AG04449 (cell line): Measurements from ENCODE around the gene FOXA1.

Experiments used
- CTCF ChIA-PET: fragments of 350-600 bp; formaldehyde crosslinking; extraction: SDS; loops from one replicate; lab custom pipeline; 2021; ENCODE audit warnings: antibody characterized with exemption; lab: Yijun Ruan, JAX
- POLR2A ChIA-PET: fragments of 400-600, 350-600 bp; formaldehyde crosslinking; extraction: SDS; loops from one replicate; lab custom pipeline; 2020; ENCODE audit warnings: antibody characterized with exemption, inconsistent platforms; lab: Yijun Ruan, JAX
- DNase-seq: peaks from one replicate; pipeline ENCODE4 v3.0.0-alpha.2; 2010; ENCODE audit warnings: low read depth, low spot score
- H3K4me3 ChIP-seq: 2 replicates; pipeline ENCODE4 v1.5.1; 2011; ENCODE audit warnings: low read depth, mild to moderate bottlenecking, control low read depth, low read length
- TF ChIP-seq, protein P1 (sequence below): IDR thresholded peaks from one replicate; pipeline ENCODE4 v1.5.1; 2011; ENCODE audit warnings: mild to moderate bottlenecking, moderate library complexity, low read length, control low read depth, inconsistent platforms; ENCODE audit not compliant: insufficient read depth; ENCODE audit errors: missing control alignments

FOXA1 gene

DNA sequence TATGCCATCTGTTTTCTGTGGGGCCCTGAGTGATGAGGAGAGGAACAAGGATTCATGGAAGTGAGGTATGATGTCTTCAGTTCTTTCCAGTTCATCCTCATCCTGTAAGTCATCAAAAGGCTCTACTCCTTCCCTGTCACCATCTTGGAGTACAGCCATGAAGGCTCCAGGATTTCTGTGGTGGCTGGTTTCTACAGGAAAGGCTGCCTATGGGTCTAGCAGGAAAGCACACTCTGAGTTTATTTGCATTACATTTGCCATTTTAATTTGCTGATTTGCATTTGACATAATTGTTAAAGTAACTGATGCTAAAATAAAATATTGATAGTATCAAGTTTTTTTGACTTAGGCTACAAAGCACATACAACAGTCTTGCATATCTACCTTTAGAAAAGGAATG, 11.6 kb upstream of the FOXA1 start:
- DNase-seq: no peak
- POLR2A ChIA-PET: no interaction called here
- no peak overlapping the region for H3K4me3 ChIP-seq
- TF ChIP-seq, protein P1, sequence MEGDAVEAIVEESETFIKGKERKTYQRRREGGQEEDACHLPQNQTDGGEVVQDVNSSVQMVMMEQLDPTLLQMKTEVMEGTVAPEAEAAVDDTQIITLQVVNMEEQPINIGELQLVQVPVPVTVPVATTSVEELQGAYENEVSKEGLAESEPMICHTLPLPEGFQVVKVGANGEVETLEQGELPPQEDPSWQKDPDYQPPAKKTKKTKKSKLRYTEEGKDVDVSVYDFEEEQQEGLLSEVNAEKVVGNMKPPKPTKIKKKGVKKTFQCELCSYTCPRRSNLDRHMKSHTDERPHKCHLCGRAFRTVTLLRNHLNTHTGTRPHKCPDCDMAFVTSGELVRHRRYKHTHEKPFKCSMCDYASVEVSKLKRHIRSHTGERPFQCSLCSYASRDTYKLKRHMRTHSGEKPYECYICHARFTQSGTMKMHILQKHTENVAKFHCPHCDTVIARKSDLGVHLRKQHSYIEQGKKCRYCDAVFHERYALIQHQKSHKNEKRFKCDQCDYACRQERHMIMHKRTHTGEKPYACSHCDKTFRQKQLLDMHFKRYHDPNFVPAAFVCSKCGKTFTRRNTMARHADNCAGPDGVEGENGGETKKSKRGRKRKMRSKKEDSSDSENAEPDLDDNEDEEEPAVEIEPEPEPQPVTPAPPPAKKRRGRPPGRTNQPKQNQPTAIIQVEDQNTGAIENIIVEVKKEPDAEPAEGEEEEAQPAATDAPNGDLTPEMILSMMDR: no peak
- CTCF ChIA-PET: no interaction called here

DNA sequence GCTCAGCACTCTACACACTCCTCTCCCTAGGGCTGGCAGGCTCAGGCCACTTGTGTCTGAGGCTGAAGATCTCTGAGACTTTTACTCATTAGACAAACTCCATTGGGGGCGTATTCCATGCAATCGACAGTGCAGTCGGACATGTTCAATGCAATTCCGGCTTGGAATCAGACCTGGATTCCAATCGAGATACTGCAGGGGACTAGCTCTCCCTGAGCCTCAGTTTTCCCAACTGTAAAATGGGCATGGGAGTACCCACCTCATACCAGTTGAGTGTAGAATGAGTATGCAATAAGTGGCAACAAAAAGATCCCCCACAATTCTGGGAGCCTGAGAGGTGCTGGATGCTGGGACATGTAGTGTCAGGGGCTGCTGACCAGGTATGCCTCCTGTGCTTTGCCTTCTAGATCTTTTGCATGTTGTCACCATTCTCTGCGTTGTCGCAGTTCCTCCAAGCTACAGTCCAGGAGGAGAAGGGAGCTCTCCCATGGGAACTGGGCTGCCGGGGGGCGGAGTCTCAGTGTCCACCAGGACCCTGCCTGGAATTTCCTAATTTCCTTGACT, 8.7 kb upstream of the FOXA1 start:
- ChIA-PET POLR2A (no interaction called here), CTCF (interaction anchor here (1.1 kb wide), 1 partner anchor 10 kb away, joined by 3 read pairs; no protein-coding TSS in a partner anchor)
- DNase-seq: no peak
- no peak overlapping the region for H3K4me3 ChIP-seq
- TF ChIP-seq, protein P1: no peak

DNA sequence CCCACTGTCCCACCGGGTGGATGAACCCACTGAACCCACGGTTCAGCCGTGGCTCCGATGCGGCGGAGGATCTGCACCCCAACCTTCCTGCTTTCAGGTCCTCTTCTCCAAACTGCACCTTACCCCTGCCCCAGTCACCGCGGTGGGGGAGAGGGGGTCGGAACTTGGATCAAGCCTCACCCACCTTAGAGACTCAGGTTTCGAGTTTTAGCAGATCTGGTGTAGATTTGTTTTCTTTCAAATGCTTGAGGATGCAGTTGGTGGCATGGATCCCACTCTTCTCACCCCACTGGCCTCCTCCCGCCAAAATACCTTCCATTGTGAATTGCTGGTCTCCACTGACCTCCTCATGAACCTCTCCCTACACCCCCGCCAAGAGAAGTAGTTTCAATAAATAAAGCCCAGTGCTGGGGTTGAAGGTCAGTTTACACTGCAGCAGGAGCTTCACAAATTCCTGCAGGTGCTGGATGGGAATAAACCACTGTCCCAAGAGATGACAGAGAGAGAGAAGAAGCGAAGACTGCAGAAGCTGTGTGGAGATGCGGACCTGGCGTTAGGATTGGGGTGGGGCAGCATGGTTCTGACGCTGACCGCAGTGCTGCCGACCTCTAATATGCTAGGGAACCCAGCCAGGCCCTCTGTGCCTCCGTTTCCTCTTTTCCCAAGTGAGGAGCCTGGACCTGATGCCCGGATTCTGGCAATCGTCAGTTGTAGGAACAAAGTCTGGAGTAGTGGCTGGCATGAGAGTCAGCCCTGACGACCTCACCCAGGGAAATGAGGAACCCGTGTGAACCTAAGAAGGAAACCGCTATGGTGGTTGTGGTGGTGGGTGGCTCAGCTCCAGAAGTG, 7.8 kb upstream of the FOXA1 start:
- TF ChIP-seq, protein P1: no peak
- ChIA-PET POLR2A (no interaction called here), CTCF (interaction anchor here (1.1 to 1.3 kb wide), 2 partner anchors 9 to 373 kb away, joined by 3 to 4 read pairs; no protein-coding TSS in a partner anchor)
- no peak for DNase-seq
- no peak overlapping the region for H3K4me3 ChIP-seq

DNA sequence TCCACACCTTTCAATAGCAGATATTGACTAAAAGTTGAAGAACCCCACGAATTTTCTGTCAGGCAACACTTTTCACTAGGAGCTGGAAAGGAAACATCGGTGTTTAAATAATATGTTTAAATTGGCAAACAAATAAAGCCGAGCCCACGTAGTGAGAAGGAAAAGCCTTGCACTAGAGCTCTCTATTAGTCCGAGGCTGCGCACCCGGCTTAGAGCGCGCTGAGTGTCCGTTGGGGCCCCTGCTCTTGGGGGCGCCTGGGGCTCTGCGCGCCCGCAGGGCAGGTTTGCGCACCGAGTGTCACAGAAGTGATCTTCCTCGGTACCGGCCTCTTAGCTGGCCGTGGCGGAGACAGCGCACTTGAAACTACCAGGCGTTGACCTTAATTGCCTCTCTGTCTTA, 6.8 kb upstream of the FOXA1 start:
- no peak for DNase-seq

DNA sequence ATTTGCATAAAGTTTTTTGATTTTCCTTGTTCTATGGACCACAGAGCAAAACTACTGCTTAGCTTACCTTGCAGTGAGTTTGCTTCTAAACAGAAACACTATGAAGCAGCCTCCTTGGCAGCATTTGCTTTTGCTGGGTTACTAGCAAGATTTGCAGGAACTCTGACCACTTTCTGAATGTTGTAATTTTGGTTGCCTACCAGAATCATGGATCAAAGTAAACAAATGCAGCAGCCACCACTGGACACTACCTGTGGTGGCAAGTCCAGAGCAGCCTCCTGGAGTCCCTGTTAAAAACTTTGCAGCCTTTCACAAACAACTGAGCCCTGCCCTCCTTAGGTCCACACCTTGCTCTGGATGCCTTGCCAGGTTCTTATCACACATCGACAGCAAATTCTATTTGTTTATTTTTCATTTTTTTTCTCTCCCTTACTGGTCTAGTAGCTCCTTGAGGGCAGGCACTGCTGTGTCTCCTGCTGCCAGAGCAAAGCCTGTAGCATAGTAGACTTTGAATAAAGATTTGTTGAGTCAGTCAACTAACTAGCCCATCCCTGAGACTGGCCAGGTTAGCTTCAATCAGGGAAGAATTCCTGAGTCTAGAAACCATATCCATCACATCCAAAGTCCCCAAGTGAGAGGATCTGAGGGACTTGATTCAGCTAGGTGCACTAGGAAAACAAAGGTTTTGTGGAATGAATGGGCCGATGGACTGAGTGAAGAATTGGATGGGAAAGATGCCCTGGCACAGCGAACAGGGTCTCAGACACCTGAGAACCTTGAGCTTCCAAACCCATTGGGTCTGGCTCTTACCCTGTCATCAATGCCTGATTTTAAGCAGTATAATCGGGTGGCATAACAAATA, 6.1 kb upstream of the FOXA1 start:
- POLR2A ChIA-PET: no interaction called here
- TF ChIP-seq, protein P1: no peak
- no peak for DNase-seq
- CTCF ChIA-PET: interaction anchor here (0.7 to 2.4 kb wide), 6 partner anchors 8 to 371 kb away, joined by 3 to 11 read pairs (median 4); no protein-coding TSS in a partner anchor
- no peak overlapping the region for H3K4me3 ChIP-seq

More for the DNA sequence above, 6.8 kb upstream of the FOXA1 start:
- TF ChIP-seq, protein P1: no peak
- no peak overlapping the region for H3K4me3 ChIP-seq
- POLR2A ChIA-PET: no interaction called here
- CTCF ChIA-PET: interaction anchor here (0.7 to 2.4 kb wide), 6 partner anchors 9 to 372 kb away, joined by 3 to 11 read pairs (median 4); no protein-coding TSS in a partner anchor
